ENCODE data around the gene KIF26B.

KIF26B gene

GRCh38 chr1:245585252-245585959 is 430.6 kb downstream of the KIF26B start:
- no peak for DNase-seq (ENCODE audit: low read depth in 1 of 2, low spot score in 1 of 2)

GRCh38 chr1:245587435-245588115 is 432.8 kb downstream of the KIF26B start:
- DNase-seq (ENCODE audit: low read depth in 1 of 2, low spot score in 1 of 2): no peak

DNA sequence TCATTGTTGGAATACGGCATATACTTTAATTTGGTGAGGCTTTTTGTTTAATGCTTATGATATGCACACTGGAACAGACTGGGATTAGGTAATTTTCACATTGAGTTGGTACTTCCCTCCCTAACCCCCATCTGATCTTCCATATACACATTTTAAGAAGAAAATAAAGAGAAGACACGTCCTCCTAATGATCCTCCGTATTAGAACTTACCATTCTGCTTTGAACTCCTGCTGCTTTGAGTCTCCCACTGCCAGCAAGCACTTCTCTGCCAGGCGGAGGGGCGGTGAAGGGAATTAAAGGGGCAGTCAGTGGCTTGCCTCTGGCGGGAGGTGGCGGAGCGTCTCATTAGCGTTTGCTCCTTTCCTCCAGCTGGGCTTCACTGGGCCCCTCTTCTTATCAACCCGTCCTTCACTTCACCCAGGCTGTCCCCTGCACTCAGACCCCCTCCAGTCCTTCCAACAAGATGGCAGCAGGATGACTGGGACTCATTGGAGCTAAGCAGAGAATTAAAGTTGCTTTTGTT is 433.4 kb downstream of the KIF26B start:
- DNase-seq (ENCODE audit: low read depth in 1 of 2, low spot score in 1 of 2): no peak

DNA sequence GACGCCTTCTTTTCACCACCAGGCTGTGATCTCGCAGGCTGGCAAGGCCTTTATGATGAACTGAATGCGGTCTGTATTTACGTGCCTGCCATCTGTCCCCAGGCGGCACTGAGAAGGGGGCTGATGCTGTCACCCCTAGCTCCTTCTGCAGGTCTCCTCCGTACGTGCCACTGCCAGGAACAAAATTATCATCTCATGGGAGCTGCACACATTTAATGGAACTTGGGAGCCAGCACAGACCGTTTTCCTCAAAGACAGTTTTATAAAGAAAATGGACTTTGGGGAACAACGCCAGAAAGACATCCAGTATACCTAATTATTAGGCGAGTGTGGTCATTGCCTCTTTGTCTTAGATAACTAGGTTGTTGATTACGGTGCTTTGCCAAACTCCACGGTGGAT is 434.5 kb downstream of the KIF26B start:
- DNase-seq (ENCODE audit: low read depth in 1 of 2, low spot score in 1 of 2): no peak

DNA sequence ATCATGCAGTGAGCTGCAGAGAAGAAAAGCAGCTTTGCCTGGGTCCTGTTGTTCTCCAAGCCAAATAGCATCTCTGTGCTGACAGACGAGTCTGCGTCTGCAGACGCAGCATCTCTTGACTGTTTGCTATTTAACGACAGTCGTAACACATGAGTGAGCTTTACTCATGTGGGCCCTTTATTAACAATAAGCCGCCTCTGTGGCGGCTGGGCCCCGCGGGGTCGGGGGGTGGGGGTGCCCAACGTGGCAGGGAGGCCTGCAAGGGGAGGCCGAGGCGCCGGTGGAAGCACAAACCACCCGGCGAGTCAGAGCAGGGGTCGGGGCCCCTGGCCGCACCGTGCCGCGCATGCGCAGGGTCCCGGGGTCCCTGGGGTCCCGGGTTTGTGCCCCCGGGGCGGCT is 435.1 kb downstream of the KIF26B start:
- DNase-seq (ENCODE audit: low read depth in 1 of 2, low spot score in 1 of 2): no peak

GRCh38 chr1:245590726-245591125 is 435.9 kb downstream of the KIF26B start:
- DNase-seq (ENCODE audit: low read depth in 1 of 2, low spot score in 1 of 2): no peak

GRCh38 chr1:245591346-245592188 is 436.8 kb downstream of the KIF26B start:
- no peak for DNase-seq (ENCODE audit: low read depth in 1 of 2, low spot score in 1 of 2)

DNA sequence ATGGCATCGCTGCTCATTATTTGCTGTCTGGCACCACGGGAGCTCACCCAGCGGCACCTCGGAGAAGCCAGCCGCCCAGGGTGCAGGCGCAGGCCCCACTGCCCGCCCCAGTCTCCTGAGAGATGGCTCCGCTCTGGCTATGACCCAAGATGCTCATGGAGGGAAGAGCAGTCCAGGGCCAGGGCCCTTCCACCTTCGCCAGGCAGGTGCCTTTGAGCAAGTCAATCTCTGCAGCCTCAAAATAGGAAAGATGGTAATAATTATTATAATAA is 437.3 kb downstream of the KIF26B start:
- DNase-seq (ENCODE audit: low read depth in 1 of 2, low spot score in 1 of 2): no peak

GRCh38 chr1:245598524-245599305 is 443.9 kb downstream of the KIF26B start:
- DNase-seq (ENCODE audit: low read depth in 1 of 2, low spot score in 1 of 2): no peak

DNA sequence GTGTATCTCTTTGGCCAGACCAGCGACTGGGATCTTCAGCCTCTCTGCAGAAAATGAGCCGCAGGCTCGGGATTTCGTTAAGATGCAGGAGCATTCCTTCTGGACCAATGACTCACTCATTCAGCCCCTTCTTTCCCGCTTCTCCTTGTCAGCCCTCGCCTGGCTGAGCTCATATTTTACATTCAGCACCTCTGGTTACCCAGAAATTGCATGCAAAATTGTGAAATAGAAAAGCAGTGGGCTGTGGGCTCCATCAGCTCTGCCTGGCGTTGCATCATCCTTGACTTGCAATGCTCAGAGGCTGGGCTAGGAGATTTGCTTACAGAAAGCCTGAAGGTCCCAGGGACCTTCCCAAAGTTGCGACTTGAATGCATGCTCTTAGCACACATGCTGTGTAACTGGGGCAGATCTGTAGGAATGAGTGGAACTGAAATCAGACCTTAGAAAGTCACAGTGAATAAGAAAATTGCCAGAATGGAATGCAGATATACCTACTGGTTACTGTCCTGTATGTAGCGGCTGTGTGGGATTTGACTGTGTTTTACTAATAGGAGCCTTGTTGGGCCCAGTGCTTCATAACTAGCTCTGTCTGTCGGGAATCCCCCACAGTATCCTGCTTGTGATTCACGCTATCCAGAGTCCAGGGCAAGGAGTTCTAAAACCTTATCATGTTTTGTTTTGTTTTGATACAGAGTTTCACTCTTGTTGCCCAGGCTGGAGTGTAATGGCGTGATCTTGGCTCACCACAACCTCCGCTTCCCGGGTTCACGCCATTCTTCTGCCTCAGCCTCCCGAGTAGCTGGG is 444.8 kb downstream of the KIF26B start:
- DNase-seq (ENCODE audit: low read depth in 1 of 2, low spot score in 1 of 2): no peak

DNA sequence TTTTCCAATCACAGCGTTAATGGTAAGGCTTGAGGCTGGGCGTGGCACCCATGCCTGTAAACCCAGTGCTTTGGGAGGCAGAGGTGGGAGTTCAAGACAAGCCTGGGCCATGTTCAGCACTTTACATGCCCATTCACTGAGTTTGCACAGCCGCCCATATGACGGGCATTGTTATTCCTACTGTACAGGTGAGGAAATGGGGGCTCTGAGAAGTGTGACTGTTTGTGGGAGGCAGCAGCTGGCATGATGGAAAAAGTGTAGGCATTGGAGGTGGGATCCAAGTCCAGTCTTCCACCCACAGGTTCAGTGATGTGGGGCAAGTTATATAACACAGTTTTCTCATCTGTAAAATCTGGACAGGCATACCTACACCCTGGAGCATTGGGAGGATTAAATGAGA is 445.9 kb downstream of the KIF26B start:
- no peak for DNase-seq (ENCODE audit: low read depth in 1 of 2, low spot score in 1 of 2)

- DNase-seq (ENCODE audit: low read depth in 1 of 2, low spot score in 1 of 2): no peak
Measured at GRCh38 chr1:245603311-245603865, 448.6 kb downstream of the KIF26B start.

DNA sequence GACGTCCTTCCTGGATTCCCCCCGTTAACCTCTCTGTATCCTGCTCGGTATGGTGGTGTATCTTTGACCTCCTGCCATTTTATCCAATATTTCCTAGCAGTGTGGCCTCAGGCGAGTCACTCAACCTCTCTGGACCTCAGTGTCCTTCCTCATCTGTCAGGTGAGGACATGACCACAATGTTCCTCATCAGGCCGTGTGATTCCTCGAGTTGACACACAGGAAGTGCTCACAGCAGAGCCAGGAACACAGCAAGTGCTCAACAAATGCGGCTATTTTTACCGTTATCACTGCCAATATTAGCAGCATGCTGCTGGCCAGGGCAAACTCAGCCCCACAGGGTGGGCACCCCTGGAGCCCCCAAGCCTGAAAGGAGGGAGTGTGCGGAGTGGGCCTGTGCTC is 450.2 kb downstream of the KIF26B start:
- DNase-seq (ENCODE audit: low read depth in 1 of 2, low spot score in 1 of 2): no peak

DNA sequence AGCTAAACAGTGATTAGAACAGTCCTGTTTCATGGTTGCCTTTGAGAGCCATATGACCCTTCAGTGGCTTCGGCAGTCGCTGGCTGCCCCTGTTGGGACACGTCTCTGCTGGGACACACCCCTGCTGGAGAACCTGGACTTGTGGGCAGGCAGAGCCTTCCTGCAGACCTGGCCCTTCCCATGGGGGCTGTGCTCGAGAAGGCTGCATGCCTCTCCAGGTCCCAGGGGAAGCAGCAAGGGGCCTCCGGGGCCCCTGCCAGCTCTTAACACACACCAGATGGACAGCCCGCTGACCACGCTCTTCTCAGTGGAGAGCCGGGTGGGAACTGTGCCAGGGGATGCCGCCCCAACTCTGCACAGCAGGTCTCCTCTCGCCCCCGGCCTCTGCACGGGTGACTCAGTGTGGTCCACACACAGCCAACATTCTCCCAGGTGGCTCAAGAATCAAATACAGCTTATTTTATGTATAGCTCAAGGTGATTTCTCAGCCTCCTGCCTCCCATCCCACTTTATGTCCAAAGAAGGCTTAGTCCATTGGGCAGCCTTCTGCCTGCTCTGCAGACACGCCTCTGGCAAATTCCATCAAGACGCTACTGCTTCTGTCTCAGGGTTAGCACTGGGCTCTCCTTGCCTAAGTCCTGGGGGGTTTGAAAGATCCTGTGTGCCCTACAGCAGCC is 450.8 kb downstream of the KIF26B start:
- DNase-seq (ENCODE audit: low read depth in 1 of 2, low spot score in 1 of 2): no peak

DNA sequence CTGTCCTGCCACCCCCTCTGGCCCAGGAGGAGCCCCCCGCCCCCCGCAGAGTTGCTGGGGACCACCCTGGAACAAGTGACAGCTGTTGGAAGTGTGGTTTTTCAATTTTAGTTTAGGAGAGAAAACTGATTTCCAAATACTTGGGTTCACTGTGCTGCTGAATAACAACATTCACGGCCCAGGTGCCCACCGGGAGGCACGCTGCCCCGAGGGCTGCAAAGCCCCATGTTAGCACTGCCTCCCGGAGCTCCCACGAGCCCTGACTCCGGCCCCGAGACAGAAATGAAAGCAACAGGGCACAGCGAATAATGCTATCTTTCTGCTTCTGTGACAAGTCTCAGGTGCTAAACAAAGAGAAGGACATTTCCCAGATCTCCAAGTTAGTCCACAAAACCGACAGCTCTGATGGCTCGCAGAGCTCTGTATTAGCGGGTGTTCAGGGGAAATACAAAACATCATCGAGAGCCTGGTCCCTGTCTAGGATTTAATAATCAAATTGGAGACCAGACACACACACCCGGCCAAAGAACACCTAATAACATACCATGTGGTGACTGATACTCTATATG is 451.5 kb downstream of the KIF26B start:
- DNase-seq (ENCODE audit: low read depth in 1 of 2, low spot score in 1 of 2): no peak

GRCh38 chr1:245608271-245608670 is 453.5 kb downstream of the KIF26B start:
- no peak for DNase-seq (ENCODE audit: low read depth in 1 of 2, low spot score in 1 of 2)

- DNase-seq (ENCODE audit: low read depth in 1 of 2, low spot score in 1 of 2): no peak
Measured at GRCh38 chr1:245609354-245610150, 454.8 kb downstream of the KIF26B start.

GRCh38 chr1:245611251-245611650 is 456.5 kb downstream of the KIF26B start:
- no peak for DNase-seq (ENCODE audit: low read depth in 1 of 2, low spot score in 1 of 2)

All from activated CD4-positive, alpha-beta T cell treated with anti-CD3 and anti-CD28 coated beads, Interleukin-2, amount 50 U/mL, for 24 hours (primary cell).